H1 (cell line): ENCODE results near the gene TMEM39A. TPM values are rescaled to one million over a fixed set of nuclear protein-coding genes. Genes with fewer than 3 reads are reported as not detected.
A peak's percentile ranks its signal among the peaks of the same experiment; 100 is the strongest.

Experiments
- BACH1 ChIP-seq: IDR thresholded peaks from 2 replicates; pipeline ENCODE4 v1.6.1; 2012; ENCODE audit warnings: low read length, improper control_type of control experiment
- BCL11A ChIP-seq, 2 experiments: IDR thresholded peaks; one replicate each; pipeline ENCODE4 v1.6.1; 2011; ENCODE audit warnings: low read depth in 2 of 2, low read length in 2 of 2, mild to moderate bottlenecking in 2 of 2
- EGR1 ChIP-seq: IDR thresholded peaks from 2 replicates; pipeline ENCODE4 v1.6.1; 2011; ENCODE audit warnings: low read depth, low read length, borderline replicate concordance
- GABPA ChIP-seq: IDR thresholded peaks from 2 replicates; pipeline ENCODE4 v1.6.1; 2011; ENCODE audit warnings: mild to moderate bottlenecking, low read length, moderate library complexity, borderline replicate concordance; ENCODE audit not compliant: insufficient read depth
- HDAC6 ChIP-seq: IDR thresholded peaks from one replicate; pipeline ENCODE4 v1.7.1; 2012; ENCODE audit warnings: low read depth, mild to moderate bottlenecking, inconsistent platforms, low read length, moderate library complexity
- KDM1A ChIP-seq: fragments of 200-600, 300-600 bp; sonication (generic); IDR thresholded peaks from 2 replicates; pipeline ENCODE4 v1.7.1; 2016; ENCODE audit warnings: mild to moderate bottlenecking, low read length, borderline replicate concordance
- NANOG ChIP-seq: IDR thresholded peaks from 2 replicates; pipeline ENCODE4 v1.6.1; 2011; ENCODE audit warnings: low read length, low read depth, mild to moderate bottlenecking, inconsistent platforms; ENCODE audit not compliant: insufficient read depth, poor library complexity, severe bottlenecking
- RAD21 ChIP-seq, 2 experiments: IDR thresholded peaks in 1 of 2; conservative IDR thresholded peaks in 1 of 2; 2 replicates each; pipeline ENCODE4 v1.6.1; 2011; ENCODE audit warnings: low read depth in 2 of 2, low read length in 2 of 2, improper control_type of control experiment in 1 of 2, inconsistent platforms in 1 of 2, mild to moderate bottlenecking in 1 of 2, moderate library complexity in 1 of 2
- RBBP5 ChIP-seq: IDR thresholded peaks from 2 replicates; pipeline ENCODE4 v1.7.1; 2012; ENCODE audit warnings: low read depth, mild to moderate bottlenecking, inconsistent platforms, low read length, moderate library complexity, borderline replicate concordance
- SIN3A ChIP-seq, 2 experiments: IDR thresholded peaks in 1 of 2; conservative IDR thresholded peaks in 1 of 2; 2 replicates each; pipeline ENCODE4 v1.6.1; 2011 to 2012; ENCODE audit warnings: low read length in 2 of 2, improper control_type of control experiment in 1 of 2, low read depth in 1 of 2, mild to moderate bottlenecking in 1 of 2
- SIX5 ChIP-seq: IDR thresholded peaks from 2 replicates; pipeline ENCODE4 v1.6.1; 2011; ENCODE audit warnings: mild to moderate bottlenecking, low read depth, low read length
- polyA plus RNA-seq, 7 experiments: library from polyadenylated mRNA; depleted of rRNA in 3 of 7; stranded (reverse) in 5 of 7; unstranded in 2 of 7; fragments of >200 nt in 5 of 7; fragments of 200-250 nt in 2 of 7; gene quantifications; 1 replicate in 5 of 7; 2 replicates in 1 of 7; 4 replicates in 1 of 7; pipeline versions ENCODE4 v1.2.1 to v1.2.3, GENCODE V29; 2011 to 2013; ENCODE audit warnings: missing spikeins in 2 of 7, mixed read lengths in 2 of 7
- total RNA-seq: library from RNA; stranded (reverse); fragmentation: NEBNext Ultra II Directional; extraction: Animal tissue kit (Norgen Biotek cat#: 25700); gene quantifications from 2 replicates; pipeline ENCODE4 v1.2.1, GENCODE V29; 2021
- TF ChIP-seq, protein P1 (sequence below): IDR thresholded peaks from 2 replicates; pipeline ENCODE4 v1.6.1; 2011; ENCODE audit warnings: low read depth, mild to moderate bottlenecking, low read length; ENCODE audit not compliant: insufficient read depth

The TMEM39A gene
- total and polyA plus RNA-seq, 2 of the 8 experiments (the other 6 are each of a cell fraction or from before 2014, with no cell fraction given): 26.8 to 36.1 TPM

DNA sequence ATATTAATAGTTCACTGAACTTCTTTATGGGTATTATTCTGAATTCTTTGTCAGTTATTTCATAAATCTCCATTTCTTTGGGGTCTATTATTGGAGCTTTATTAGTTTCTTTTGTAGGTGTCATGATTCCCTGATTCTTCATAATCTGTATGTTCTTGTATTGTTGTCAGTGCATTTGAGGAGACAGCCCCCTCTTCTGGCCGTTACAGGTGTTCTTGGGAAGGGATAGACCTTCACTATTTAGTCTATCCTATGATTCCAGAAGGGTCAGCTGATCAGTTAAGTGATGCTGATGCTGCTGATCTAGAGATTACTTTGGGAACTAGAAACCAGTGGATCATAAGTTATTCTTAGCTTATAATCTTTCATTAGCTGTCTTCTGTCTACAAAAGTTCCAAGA lies 34.9 kb downstream of the TMEM39A start (continued):
- no peak for TF ChIP-seq GABPA
- TF ChIP-seq RBBP5: no peak
- peak; percentile 72 to 73 for TF ChIP-seq RAD21 (IDR thresholded peaks at IDR 0.05 in 1 of 2, conservative IDR thresholded peaks at IDR 0.05 in 1 of 2; ENCODE audit: low read depth in 2 of 2, low read length in 2 of 2)
- no peak for TF ChIP-seq BACH1
- TF ChIP-seq EGR1: no peak
- no peak for TF ChIP-seq SIN3A (conservative IDR thresholded peaks at IDR 0.05 in 1 of 2, IDR thresholded peaks at IDR 0.05 in 1 of 2; ENCODE audit: low read depth in 1 of 2, low read length in 2 of 2)
- no peak for TF ChIP-seq NANOG
- TF ChIP-seq HDAC6: no peak
- no peak for TF ChIP-seq SIX5
- TF ChIP-seq KDM1A: no peak
- TF ChIP-seq, protein P1, sequence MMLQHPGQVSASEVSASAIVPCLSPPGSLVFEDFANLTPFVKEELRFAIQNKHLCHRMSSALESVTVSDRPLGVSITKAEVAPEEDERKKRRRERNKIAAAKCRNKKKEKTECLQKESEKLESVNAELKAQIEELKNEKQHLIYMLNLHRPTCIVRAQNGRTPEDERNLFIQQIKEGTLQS: no peak
- no peak for TF ChIP-seq BCL11A (IDR thresholded peaks at IDR 0.05; ENCODE audit: low read depth in 2 of 2, low read length in 2 of 2)
